IMR-90 (cell line): Measurements from ENCODE around the gene FOXD4. TPM values are rescaled to one million over a fixed set of nuclear protein-coding genes. Genes with fewer than 3 reads are reported as not detected.
"Not testable (repeated sequence)": the region's sequence is repeated elsewhere in the genome, so short reads cannot be mapped to it uniquely, and the experiment has no call there.

Experiments used
- ATAC-seq: fragments of 200-7000 bp; cut with Tn5 transposase; 2 replicates; pipeline ENCODE4 v1.9.1; 2020; ENCODE audit warnings: low read depth, mild to moderate bottlenecking, moderate library complexity
- BruUV-seq: library from RNA; stranded (reverse); fragments of 400-500 nt; replicated peaks from 2 replicates; lab custom pipeline; 2021; lab: Mats Ljungman, UMichigan
- CTCF ChIA-PET: fragments of 300-600 bp; formaldehyde crosslinking; extraction: SDS; loops from one replicate; lab custom pipeline; 2021; ENCODE audit warnings: antibody characterized with exemption; lab: Yijun Ruan, JAX
- POLR2A ChIA-PET: fragments of 300-600 bp; sonication (Branson Sonifier 250); formaldehyde crosslinking; loops from one replicate; lab custom pipeline; 2022; ENCODE audit warnings: antibody characterized with exemption; ENCODE audit not compliant: unreplicated experiment; lab: Charles Lee
- DNase-seq: peaks from one replicate; pipeline ENCODE4 v3.0.0; 2013
- H2AFZ ChIP-seq: replicated peaks from 2 replicates; pipeline ENCODE3; 2013; ENCODE audit warnings: low read length, mild to moderate bottlenecking; ENCODE audit not compliant: poor library complexity
- H2AK5ac ChIP-seq: 2 replicates; pipeline ENCODE4 v1.6.1; 2013; ENCODE audit warnings: low read depth, low read length, inconsistent platforms
- H2AK9ac ChIP-seq: replicated peaks from 2 replicates; pipeline ENCODE3; 2013; ENCODE audit warnings: mild to moderate bottlenecking, low read depth, low read length, moderate library complexity; ENCODE audit not compliant: poor library complexity
- H2BK120ac ChIP-seq: 2 replicates; pipeline ENCODE4 v1.6.1; 2013; ENCODE audit warnings: low read depth, low read length, inconsistent platforms
- H2BK15ac ChIP-seq: 3 replicates; pipeline ENCODE4 v1.6.1; 2013; ENCODE audit warnings: low read depth, low read length, inconsistent platforms
- H2BK20ac ChIP-seq: 2 replicates; pipeline ENCODE4 v1.6.1; 2013; ENCODE audit warnings: low read depth, mild to moderate bottlenecking, inconsistent platforms, low read length, moderate library complexity
- H2BK5ac ChIP-seq: 2 replicates; pipeline ENCODE4 v1.6.1; 2013; ENCODE audit warnings: mild to moderate bottlenecking, low read depth, low read length, inconsistent platforms; ENCODE audit not compliant: poor library complexity, severe bottlenecking
- H3K14ac ChIP-seq: replicated peaks from 2 replicates; pipeline ENCODE4 v1.6.1; 2013; ENCODE audit warnings: low read depth, low read length, inconsistent platforms
- H3K18ac ChIP-seq: 2 replicates; pipeline ENCODE4 v1.6.1; 2013; ENCODE audit warnings: low read depth, low read length, control low read depth
- H3K23ac ChIP-seq: 2 replicates; pipeline ENCODE4 v1.6.1; 2013; ENCODE audit warnings: low read depth, low read length, inconsistent platforms
- H3K27ac ChIP-seq: 2 replicates; pipeline ENCODE4 v1.5.1; 2013; ENCODE audit warnings: mild to moderate bottlenecking, control low read depth, low read length; ENCODE audit not compliant: insufficient read depth
- H3K27me3 ChIP-seq: 2 replicates; pipeline ENCODE4 v1.6.1; 2013; ENCODE audit warnings: low read length; ENCODE audit not compliant: control insufficient read depth, insufficient read depth
- H3K36me3 ChIP-seq: 2 replicates; pipeline ENCODE4 v1.6.1; 2013; ENCODE audit warnings: low read length, mixed read lengths; ENCODE audit not compliant: control insufficient read depth, insufficient read depth
- H3K4ac ChIP-seq: 2 replicates; pipeline ENCODE4 v1.6.1; 2013; ENCODE audit warnings: low read depth, low read length, inconsistent platforms
- H3K4me1 ChIP-seq: 2 replicates; pipeline ENCODE4 v1.6.1; 2013; ENCODE audit warnings: low read length, mixed read lengths; ENCODE audit not compliant: control insufficient read depth, insufficient read depth
- H3K4me2 ChIP-seq: 2 replicates; pipeline ENCODE4 v1.6.1; 2013; ENCODE audit warnings: low read depth, mild to moderate bottlenecking, control low read depth, low read length, moderate library complexity
- H3K4me3 ChIP-seq: 2 replicates; pipeline ENCODE4 v1.5.1; 2013; ENCODE audit warnings: low read depth, mild to moderate bottlenecking, control low read depth, low read length, moderate library complexity; ENCODE audit not compliant: insufficient read depth
- H3K56ac ChIP-seq: 2 replicates; pipeline ENCODE4 v1.6.1; 2013; ENCODE audit warnings: low read length, inconsistent platforms; ENCODE audit not compliant: insufficient read depth; ENCODE audit errors: extremely low read depth
- H3K79me1 ChIP-seq, 2 experiments: 2 replicates each; pipeline ENCODE4 v1.6.1; 2013; ENCODE audit warnings: low read length in 2 of 2, inconsistent platforms in 1 of 2, low read depth in 1 of 2
- H3K9ac ChIP-seq: 2 replicates; pipeline ENCODE4 v1.6.1; 2013; ENCODE audit warnings: low read depth, low read length, control low read depth
- H3K9me1 ChIP-seq: 2 replicates; pipeline ENCODE4 v1.6.1; 2013; ENCODE audit warnings: low read length, inconsistent platforms; ENCODE audit not compliant: insufficient read depth
- H3K9me3 ChIP-seq: 2 replicates; pipeline ENCODE4 v1.6.1; 2013; ENCODE audit warnings: low read length; ENCODE audit not compliant: control insufficient read depth, insufficient read depth
- H4K20me1 ChIP-seq: 2 replicates; pipeline ENCODE4 v1.6.1; 2013; ENCODE audit warnings: low read length, inconsistent platforms; ENCODE audit not compliant: insufficient read depth
- H4K5ac ChIP-seq: 2 replicates; pipeline ENCODE4 v1.6.1; 2013; ENCODE audit warnings: mild to moderate bottlenecking, low read depth, low read length, control low read depth
- H4K8ac ChIP-seq, 2 experiments: 2 replicates each; pipeline ENCODE4 v1.6.1; 2013; ENCODE audit warnings: low read depth in 2 of 2, low read length in 2 of 2, control low read depth in 1 of 2, inconsistent platforms in 1 of 2
- H4K91ac ChIP-seq: 2 replicates; pipeline ENCODE4 v1.6.1; 2013; ENCODE audit warnings: low read depth, low read length, inconsistent platforms; ENCODE audit not compliant: insufficient read depth
- WGBS, 2 experiments: methylation state at CpG; one replicate each; pipeline versions ENCODE4 v1.1.5 to v1.1.7; 2013; ENCODE audit warnings: missing lambda C conversion rate in 2 of 2; ENCODE audit not compliant: insufficient read length in 1 of 2; ENCODE audit errors: extremely low coverage in 2 of 2; 5-methylcytosine and 5-hydroxymethylcytosine counted together
- dilution Hi-C: fragments of 300-500 bp; cut with HindIII; formaldehyde crosslinking; loops from one replicate; pipeline ENCODE4 v1.14.3; 2018; ENCODE audit warnings: low sequenced_read_pairs; ENCODE audit not compliant: unreplicated experiment
- in situ Hi-C: fragments of 300-500 bp; cut with MboI; formaldehyde crosslinking; loops from 3 replicates; pipeline ENCODE4 v1.14.3; 2019; ENCODE audit warnings: low sequenced_read_pairs, inconsistent platforms, mixed read lengths
- intact Hi-C: fragments of 100-400 bp; cut with micrococcal nuclease; formaldehyde crosslinking; loops from 2 replicates; pipeline ENCODE4 v1.10.0; 2022
- polyA plus RNA-seq, 3 experiments: library from polyadenylated mRNA; depleted of rRNA; stranded (reverse); fragments of >200 nt; gene quantifications; 2 replicates each; pipeline ENCODE4 v1.2.3, GENCODE V29; 2012; ENCODE audit warnings: low replicate concordance in 1 of 3
- total RNA-seq: library from RNA; depleted of rRNA; stranded (reverse); fragments of >200 nt; gene quantifications from 2 replicates; pipeline ENCODE4 v1.2.3, GENCODE V29; 2012

Gene FOXD4
- total and polyA plus RNA-seq, 2 of the 4 experiments (the other 2 are of a cell fraction) = 0.03 to 0.18 TPM

DNA sequence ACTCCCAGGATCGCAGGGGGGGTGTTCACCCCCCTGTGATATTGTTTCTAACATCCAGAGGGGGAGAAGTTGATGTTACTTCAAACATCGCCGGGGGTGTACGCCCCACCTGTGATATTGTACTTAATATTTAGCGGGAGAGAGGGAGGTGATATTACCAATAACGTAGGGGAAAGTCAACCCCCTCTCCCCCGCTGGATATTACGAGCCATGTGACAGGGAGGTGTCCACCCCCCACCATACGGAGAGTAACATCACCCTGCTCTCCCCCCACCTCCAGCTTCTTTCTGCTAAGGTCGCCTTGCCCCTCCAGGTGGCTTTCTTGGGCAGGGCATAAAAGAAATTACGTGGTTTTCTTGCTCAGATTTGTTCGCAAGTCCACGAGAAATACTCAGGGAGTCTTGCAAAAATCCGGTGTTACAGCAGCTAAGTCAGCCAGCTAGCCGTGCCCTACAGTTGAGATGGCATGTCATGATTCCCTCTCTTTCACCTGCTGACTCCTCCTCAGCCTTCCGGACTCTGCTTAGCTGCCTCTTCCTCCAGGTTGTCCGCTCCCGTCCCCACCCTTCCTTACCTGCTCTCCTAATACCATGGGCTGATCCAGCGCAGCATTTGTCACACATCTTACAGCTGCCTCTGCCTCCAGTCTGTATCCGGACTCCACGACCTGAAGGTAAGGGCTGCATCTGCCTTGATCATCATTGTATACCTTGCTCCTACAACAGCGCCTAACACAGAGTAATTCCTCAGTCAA, 9.3 kb downstream of the FOXD4 start:
- H4K20me1 ChIP-seq, H2AK9ac ChIP-seq, ATAC-seq, H3K27ac ChIP-seq, H3K4me3 ChIP-seq, H3K4ac ChIP-seq, H2AK5ac ChIP-seq, intact Hi-C loops, H4K8ac ChIP-seq, H3K9me3 ChIP-seq, H3K36me3 ChIP-seq, H3K4me1 ChIP-seq, POLR2A ChIA-PET, H3K4me2 ChIP-seq, H3K9ac ChIP-seq, BruUV-seq, H4K5ac ChIP-seq, H4K91ac ChIP-seq, H3K23ac ChIP-seq, H3K79me1 ChIP-seq, H3K18ac ChIP-seq, CTCF ChIA-PET, H2BK15ac ChIP-seq, dilution Hi-C loops, H2BK20ac ChIP-seq, H2BK5ac ChIP-seq, H3K14ac ChIP-seq, in situ Hi-C loops, H2BK120ac ChIP-seq, H3K9me1 ChIP-seq, DNase-seq, H3K56ac ChIP-seq, H2AFZ ChIP-seq: not testable (repeated sequence)
- WGBS, 2 experiments = 0% methylated on average over 3 of the region's 22 CpGs; no CpG with 5 or more reads in 1 of the 2 experiments
- peaks cover 24% of the 10 kb centered on the region for H3K27me3 ChIP-seq

- H2AK5ac ChIP-seq, H3K56ac ChIP-seq, BruUV-seq, H4K91ac ChIP-seq, H3K23ac ChIP-seq, DNase-seq, POLR2A ChIA-PET, H3K4me2 ChIP-seq, H3K27me3 ChIP-seq, H2AFZ ChIP-seq, H2BK20ac ChIP-seq, H3K4me3 ChIP-seq, CTCF ChIA-PET, H2AK9ac ChIP-seq, H3K36me3 ChIP-seq, dilution Hi-C loops, intact Hi-C loops, H3K4ac ChIP-seq, H2BK5ac ChIP-seq, H3K79me1 ChIP-seq, H3K18ac ChIP-seq, H3K4me1 ChIP-seq, H3K9ac ChIP-seq, H3K9me1 ChIP-seq, H2BK15ac ChIP-seq, in situ Hi-C loops, H4K20me1 ChIP-seq, H4K8ac ChIP-seq, H4K5ac ChIP-seq, H2BK120ac ChIP-seq, H3K14ac ChIP-seq, ATAC-seq, H3K9me3 ChIP-seq, H3K27ac ChIP-seq: not testable (repeated sequence)
- no CpG with 5 or more reads among the region's 8 CpGs for WGBS, 2 experiments
Measured at GRCh38 chr9:105991-106390, 12.2 kb downstream of the FOXD4 start.
